Panc1 (cell line): Measurements from ENCODE around the gene NFKB1. TPM values are rescaled to one million over a fixed set of nuclear protein-coding genes. Genes with fewer than 3 reads are reported as not detected.

Experiments used
- ATAC-seq: fragments of 200-7000 bp; cut with Tn5 transposase; 2 replicates; pipeline ENCODE4 v1.9.1; 2020; ENCODE audit warnings: mild to moderate bottlenecking, moderate library complexity
- BruUV-seq: library from RNA; stranded (reverse); fragments of 400-500 nt; replicated peaks from 2 replicates; lab custom pipeline; 2021; lab: Mats Ljungman, UMichigan
- CTCF ChIA-PET: fragments of 300-600 bp; sonication (Branson Sonifier 250); formaldehyde crosslinking; loops from one replicate; lab custom pipeline; 2022; ENCODE audit warnings: antibody characterized with exemption; lab: Charles Lee
- POLR2A ChIA-PET: fragments of 300-600 bp; sonication (Branson Sonifier 250); formaldehyde crosslinking; loops from one replicate; lab custom pipeline; 2022; ENCODE audit warnings: antibody characterized with exemption; lab: Charles Lee
- DNase-seq: peaks from one replicate; pipeline ENCODE4 v3.0.0-alpha.2; 2010; ENCODE audit warnings: low read depth, low spot score
- H3K27ac ChIP-seq: 2 replicates; pipeline ENCODE4 v1.5.1; 2011; ENCODE audit warnings: mild to moderate bottlenecking, low read length, inconsistent platforms
- H3K27me3 ChIP-seq: fragments of 200-500 bp; sonication (Bioruptor generic); 2 replicates; pipeline ENCODE4 v1.6.0; 2014; ENCODE audit warnings: low read length, inconsistent platforms; ENCODE audit not compliant: control insufficient read depth, insufficient read depth
- H3K36me3 ChIP-seq: fragments of 200-500 bp; sonication (Bioruptor generic); 2 replicates; pipeline ENCODE4 v1.5.1; 2014; ENCODE audit warnings: inconsistent platforms, mild to moderate bottlenecking, low read length, moderate library complexity; ENCODE audit not compliant: control insufficient read depth, insufficient read depth
- H3K4me1 ChIP-seq: 2 replicates; pipeline ENCODE4 v1.5.1; 2011; ENCODE audit warnings: inconsistent platforms, mild to moderate bottlenecking, low read length, moderate library complexity; ENCODE audit not compliant: control insufficient read depth, insufficient read depth
- H3K4me3 ChIP-seq, 2 experiments: 2 replicates each; pipeline ENCODE4 v1.5.1; 2011 to 2012; ENCODE audit warnings: low read depth in 2 of 2, low read length in 2 of 2, mild to moderate bottlenecking in 2 of 2, inconsistent platforms in 1 of 2, moderate library complexity in 1 of 2
- H3K9me3 ChIP-seq: fragments of 200-500 bp; sonication (Bioruptor generic); 2 replicates; pipeline ENCODE4 v1.5.1; 2014; ENCODE audit warnings: low read depth, mild to moderate bottlenecking, inconsistent platforms, low read length, moderate library complexity; ENCODE audit not compliant: control insufficient read depth, insufficient read depth
- POLR2AphosphoS5 ChIP-seq: IDR thresholded peaks from 2 replicates; pipeline ENCODE4 v1.6.1; 2012; ENCODE audit warnings: mild to moderate bottlenecking, low read depth, low read length, moderate library complexity
- REST ChIP-seq, 2 experiments: IDR thresholded peaks; 2 replicates each; pipeline ENCODE4 v1.6.1; 2011 to 2012; ENCODE audit warnings: low read depth in 2 of 2, control low read depth in 1 of 2, low read length in 1 of 2, mild to moderate bottlenecking in 1 of 2, moderate library complexity in 1 of 2; ENCODE audit not compliant: insufficient read depth in 1 of 2
- SIN3A ChIP-seq: IDR thresholded peaks from 2 replicates; pipeline ENCODE4 v1.6.1; 2012; ENCODE audit warnings: low read depth, mild to moderate bottlenecking, low read length, moderate library complexity, borderline replicate concordance; ENCODE audit not compliant: insufficient read depth
- TCF7L2 ChIP-seq: IDR thresholded peaks from 2 replicates; pipeline ENCODE4 v1.6.1; 2011; ENCODE audit warnings: mild to moderate bottlenecking, low read depth, low read length, inconsistent platforms
- in situ Hi-C: cut with HindIII; loops from 2 replicates; pipeline ENCODE4 v1.10.0; 2016; ENCODE audit warnings: low sequenced_read_pairs, low pct_unique_long_range_greater_than_20kb
- intact Hi-C: fragments of 100-400 bp; cut with micrococcal nuclease; formaldehyde crosslinking; loops from one replicate; pipeline ENCODE4 v1.10.0; 2022; ENCODE audit not compliant: unreplicated experiment
- total RNA-seq: library from RNA; stranded (reverse); gene quantifications from one replicate; pipeline ENCODE4 v1.2.1, GENCODE V29; 2021; ENCODE audit not compliant: unreplicated experiment
- TF ChIP-seq, protein P1 (sequence below): fragments of 450-650 bp; IDR thresholded peaks from 2 replicates; pipeline ENCODE4 v1.5.1; 2017; ENCODE audit warnings: mild to moderate bottlenecking

The NFKB1 gene
- total RNA-seq, 1 experiment from 2014 or later, result 29.0 TPM

DNA sequence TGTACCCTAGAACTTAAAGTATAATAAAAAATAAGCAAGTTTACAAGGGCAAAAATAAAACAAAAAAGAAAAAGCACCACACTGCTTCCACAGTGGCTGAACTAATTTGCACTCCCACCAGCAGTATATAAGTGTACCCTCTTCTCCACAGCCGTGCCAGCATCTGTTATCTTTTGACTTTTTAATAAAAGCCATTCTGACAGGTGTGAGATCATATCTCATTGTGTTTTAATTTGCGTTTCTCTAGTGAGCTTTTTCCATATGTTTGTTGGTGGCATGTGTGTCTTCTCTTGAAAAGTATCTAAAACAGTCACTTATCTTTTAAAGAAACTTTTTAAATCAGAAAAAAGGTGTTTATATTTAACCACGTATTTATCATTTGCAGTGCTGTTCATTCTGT, 71.3 kb downstream of the NFKB1 start:
- BruUV-seq, result no TSS peak
- intact Hi-C loops, result no loop called here

GRCh38 chr4:102574317-102574716, 73.2 kb downstream of the NFKB1 start:
- intact Hi-C loops, result no loop called here
- Histone ChIP-seq H3K4me3 (no peak overlapping the region), H3K9me3 (no peaks in the 10 kb centered on the region), H3K4me1 (peaks cover 8% of the 10 kb centered on the region), H3K27ac (no peak overlapping the region), H3K36me3 (no peaks in the 10 kb centered on the region; the same call in 1 of the 2 replicates), H3K27me3 (no peaks in the 10 kb centered on the region)
- DNase-seq (no peak), ATAC-seq (no peak)
- no TSS peak for BruUV-seq
- CTCF ChIA-PET, result no interaction called here
- POLR2A ChIA-PET, result interaction anchor here (0.6 kb wide), 1 partner anchor 11 kb away, joined by 4 read pairs; no protein-coding TSS in a partner anchor
- TF ChIP-seq TCF7L2, result no peak
- TF ChIP-seq, protein P1, sequence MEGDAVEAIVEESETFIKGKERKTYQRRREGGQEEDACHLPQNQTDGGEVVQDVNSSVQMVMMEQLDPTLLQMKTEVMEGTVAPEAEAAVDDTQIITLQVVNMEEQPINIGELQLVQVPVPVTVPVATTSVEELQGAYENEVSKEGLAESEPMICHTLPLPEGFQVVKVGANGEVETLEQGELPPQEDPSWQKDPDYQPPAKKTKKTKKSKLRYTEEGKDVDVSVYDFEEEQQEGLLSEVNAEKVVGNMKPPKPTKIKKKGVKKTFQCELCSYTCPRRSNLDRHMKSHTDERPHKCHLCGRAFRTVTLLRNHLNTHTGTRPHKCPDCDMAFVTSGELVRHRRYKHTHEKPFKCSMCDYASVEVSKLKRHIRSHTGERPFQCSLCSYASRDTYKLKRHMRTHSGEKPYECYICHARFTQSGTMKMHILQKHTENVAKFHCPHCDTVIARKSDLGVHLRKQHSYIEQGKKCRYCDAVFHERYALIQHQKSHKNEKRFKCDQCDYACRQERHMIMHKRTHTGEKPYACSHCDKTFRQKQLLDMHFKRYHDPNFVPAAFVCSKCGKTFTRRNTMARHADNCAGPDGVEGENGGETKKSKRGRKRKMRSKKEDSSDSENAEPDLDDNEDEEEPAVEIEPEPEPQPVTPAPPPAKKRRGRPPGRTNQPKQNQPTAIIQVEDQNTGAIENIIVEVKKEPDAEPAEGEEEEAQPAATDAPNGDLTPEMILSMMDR, result no peak
- no peak for TF ChIP-seq POLR2AphosphoS5
- in situ Hi-C loops, result no loop called here

More for the DNA sequence above, 71.3 kb downstream of the NFKB1 start:
- Histone ChIP-seq H3K36me3 (no peaks in the 10 kb centered on the region; the same call in 1 of the 2 replicates), H3K27me3 (no peaks in the 10 kb centered on the region), H3K27ac (no peak overlapping the region), H3K9me3 (no peaks in the 10 kb centered on the region), H3K4me3 (no peak overlapping the region), H3K4me1 (peaks cover 8% of the 10 kb centered on the region)
- DNase-seq (no peak), ATAC-seq (no peak)
- ChIA-PET POLR2A (no interaction called here), CTCF (no interaction called here)
- no peak for TF ChIP-seq TCF7L2
- in situ Hi-C loops, result no loop called here

DNA sequence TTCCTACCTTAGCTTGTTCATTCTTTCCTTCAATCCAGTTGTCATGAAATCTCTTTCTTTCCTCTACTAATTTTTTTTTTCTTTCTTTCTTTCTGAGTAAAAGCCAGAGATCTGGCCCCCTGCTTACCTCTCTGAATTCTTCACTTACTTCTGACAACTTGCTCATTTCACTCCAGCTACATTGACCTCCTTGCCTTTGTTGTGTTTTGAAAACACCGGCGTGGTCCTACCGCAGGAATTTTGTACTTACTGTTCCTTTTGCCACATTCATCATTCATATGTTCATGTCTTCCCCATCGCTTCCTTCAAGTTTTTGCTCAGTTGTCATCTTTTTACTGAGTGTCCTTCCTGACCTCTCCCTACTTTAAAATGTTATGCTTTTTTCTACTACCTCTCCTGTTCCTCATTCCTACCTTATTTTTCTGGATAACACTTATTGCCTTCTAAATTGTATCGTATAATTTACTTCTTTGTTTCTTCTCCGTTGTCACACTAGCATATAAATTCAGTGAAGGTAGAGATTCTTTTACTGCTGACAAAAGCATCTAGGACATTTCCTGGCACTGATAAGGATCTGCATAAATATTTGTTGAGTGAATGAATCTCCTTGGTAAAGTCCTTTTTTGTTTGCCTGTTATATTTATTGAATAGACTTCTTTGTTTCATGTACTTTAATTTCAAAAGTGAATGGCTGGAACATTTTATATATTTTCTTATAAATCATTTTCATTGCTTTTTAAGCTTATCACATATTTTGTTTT, 74.4 kb downstream of the NFKB1 start:
- CTCF ChIA-PET, result no interaction called here

More for the DNA sequence above, 74.4 kb downstream of the NFKB1 start:
- peaks cover 8% of the 10 kb centered on the region for H3K4me1 ChIP-seq
- BruUV-seq, result no TSS peak
- H3K36me3 ChIP-seq, result peaks cover 2% of the 10 kb centered on the region; the same call in 1 of the 2 replicates
- intact Hi-C loops (no loop called here), in situ Hi-C loops (no loop called here)
- POLR2A ChIA-PET, result no interaction called here
- H3K4me3 ChIP-seq, result no peak overlapping the region
- ATAC-seq (no peak), DNase-seq (no peak)
- H3K27ac ChIP-seq, result no peak overlapping the region
- TF ChIP-seq REST (IDR thresholded peaks at IDR 0.05; ENCODE audit: insufficient read depth in 1 of 2, low read depth in 2 of 2, low read length in 1 of 2) (no peak), SIN3A (no peak), POLR2AphosphoS5 (no peak), TCF7L2 (no peak)
- TF ChIP-seq, protein P1, result no peak
- no peaks in the 10 kb centered on the region for H3K9me3 ChIP-seq
- H3K27me3 ChIP-seq, result no peaks in the 10 kb centered on the region
